A673 (cell line): ENCODE results near the gene TNFSF12. TPM values are rescaled to one million over a fixed set of nuclear protein-coding genes. Genes with fewer than 3 reads are reported as not detected.
A peak's percentile ranks its signal among the peaks of the same experiment; 100 is the strongest.

Experiments
- BruUV-seq: library from RNA; stranded (reverse); fragments of 400-500 nt; replicated peaks from 2 replicates; lab custom pipeline; 2021; lab: Mats Ljungman, UMichigan
- CTCF ChIA-PET: fragments of 300-600 bp; sonication (Branson Sonifier 250); formaldehyde crosslinking; loops from one replicate; lab custom pipeline; 2022; ENCODE audit warnings: antibody characterized with exemption; lab: Charles Lee
- POLR2A ChIA-PET: fragments of 300-600 bp; sonication (Branson Sonifier 250); formaldehyde crosslinking; loops from one replicate; lab custom pipeline; 2022; ENCODE audit warnings: antibody characterized with exemption; ENCODE audit not compliant: low non-redundant PET; lab: Charles Lee
- DNase-seq: peaks from one replicate; pipeline ENCODE4 v3.0.0-alpha.2; 2015; ENCODE audit warnings: low spot score
- H3K27ac ChIP-seq: fragments of 200-600 bp; sonication (generic); 2 replicates; pipeline ENCODE4 v1.5.1; 2016; ENCODE audit warnings: mixed run types, low read depth, mild to moderate bottlenecking, mixed read lengths, antibody characterized with exemption, low read length; ENCODE audit not compliant: poor library complexity, severe bottlenecking
- H3K27me3 ChIP-seq: fragments of 200-600 bp; sonication (generic); replicated peaks from 2 replicates; pipeline ENCODE4 v1.6.1; 2017; ENCODE audit warnings: mixed run types, low read depth, mild to moderate bottlenecking, mixed read lengths, antibody characterized with exemption, low read length; ENCODE audit not compliant: insufficient read depth, poor library complexity
- H3K36me3 ChIP-seq: fragments of 200-600 bp; sonication (generic); 2 replicates; pipeline ENCODE4 v1.6.1; 2016; ENCODE audit warnings: mixed run types, mild to moderate bottlenecking, mixed read lengths, antibody characterized with exemption, low read length; ENCODE audit not compliant: insufficient read depth, poor library complexity, severe bottlenecking
- H3K4me1 ChIP-seq: fragments of 200-600 bp; sonication (generic); 2 replicates; pipeline ENCODE4 v1.6.1; 2017; ENCODE audit warnings: mixed run types, mild to moderate bottlenecking, mixed read lengths, antibody characterized with exemption, low read length; ENCODE audit not compliant: insufficient read depth, poor library complexity, severe bottlenecking
- H3K4me3 ChIP-seq: fragments of 200-600 bp; sonication (generic); 2 replicates; pipeline ENCODE4 v1.5.1; 2016; ENCODE audit warnings: low read depth, mixed run types, mild to moderate bottlenecking, mixed read lengths, low read length; ENCODE audit not compliant: poor library complexity, severe bottlenecking
- H3K9me3 ChIP-seq: fragments of 200-600 bp; sonication (generic); 2 replicates; pipeline ENCODE4 v1.6.1; 2016; ENCODE audit warnings: mixed run types, low read depth, mild to moderate bottlenecking, mixed read lengths, antibody characterized with exemption, low read length; ENCODE audit not compliant: poor library complexity, severe bottlenecking
- CTCF ChIP-seq: fragments of 300-800, 200-600 bp; sonication (generic); conservative IDR thresholded peaks from 2 replicates; pipeline ENCODE4 v1.5.1; 2017; ENCODE audit warnings: low read depth, mild to moderate bottlenecking, antibody characterized with exemption, low read length, moderate library complexity, mixed read lengths
- EZH2 ChIP-seq: fragments of 200-600 bp; sonication (generic); IDR thresholded peaks from 2 replicates; pipeline ENCODE4 v1.6.1; 2017; ENCODE audit warnings: borderline replicate concordance, low read depth, mild to moderate bottlenecking, mixed read lengths, antibody characterized with exemption, low read length; ENCODE audit not compliant: poor library complexity, severe bottlenecking
- intact Hi-C: fragments of 100-400 bp; cut with micrococcal nuclease; formaldehyde crosslinking; loops from one replicate; pipeline ENCODE4 v1.10.0; 2022; ENCODE audit not compliant: unreplicated experiment
- total RNA-seq: library from RNA; stranded (reverse); gene quantifications from 2 replicates; pipeline ENCODE4 v1.2.3, GENCODE V29; 2021

The TNFSF12 gene
- total RNA-seq, 1 experiment from 2014 or later: 0.75 TPM

- DNase-seq: no peak
- TF ChIP-seq CTCF (no peak), EZH2 (no peak)
- Histone ChIP-seq H3K36me3 (no peaks in the 10 kb centered on the region), H3K27ac (no peak overlapping the region), H3K4me1 (peaks cover 18% of the 10 kb centered on the region), H3K27me3 (no peaks in the 10 kb centered on the region), H3K9me3 (no peaks in the 10 kb centered on the region), H3K4me3 (no peak overlapping the region)
- POLR2A ChIA-PET: no interaction called here
- no TSS peak for BruUV-seq
- intact Hi-C loops: no loop called here
- CTCF ChIA-PET: no interaction called here
Measured at GRCh38 chr17:7556627-7557026, 7.8 kb downstream of the TNFSF12 start.

- peak overlapping the region; percentile 68 for H3K27ac ChIP-seq
- intact Hi-C loops: no loop called here
- no peak for DNase-seq
- H3K36me3 ChIP-seq: no peaks in the 10 kb centered on the region
- POLR2A ChIA-PET: no interaction called here
- CTCF ChIA-PET: no interaction called here
- no peak overlapping the region for H3K4me3 ChIP-seq
- TF ChIP-seq EZH2: no peak
- no peak for TF ChIP-seq CTCF
- no TSS peak for BruUV-seq
- H3K9me3 ChIP-seq: no peaks in the 10 kb centered on the region
- H3K4me1 ChIP-seq: peaks cover 19% of the 10 kb centered on the region
- no peaks in the 10 kb centered on the region for H3K27me3 ChIP-seq
Measured at GRCh38 chr17:7557147-7557764, 8.4 kb downstream of the TNFSF12 start.

- no TSS peak for BruUV-seq
- DNase-seq: peak; percentile 60
- ChIA-PET CTCF (interaction anchor here (0.5 kb wide), 1 partner anchor 229 kb away, joined by 4 read pairs; the partner anchor contains the start of gene NEURL4), POLR2A (no interaction called here)
- Histone ChIP-seq H3K4me1 (peaks cover 26% of the 10 kb centered on the region), H3K27me3 (no peaks in the 10 kb centered on the region), H3K27ac (peak overlapping the region; percentile 68), H3K4me3 (no peak overlapping the region), H3K9me3 (no peaks in the 10 kb centered on the region), H3K36me3 (no peaks in the 10 kb centered on the region)
- TF ChIP-seq EZH2 (no peak), CTCF (no peak)
- intact Hi-C loops: no loop called here
Measured at GRCh38 chr17:7557775-7558543, 9.1 kb downstream of the TNFSF12 start.
